SK-N-SH (cell line): ENCODE results near the gene CPLX3. TPM values are rescaled to one million over a fixed set of nuclear protein-coding genes. Genes with fewer than 3 reads are reported as not detected.
A peak's percentile ranks its signal among the peaks of the same experiment; 100 is the strongest.

Experiments used
- CTCF ChIA-PET: fragments of 300-600, 350-600 bp; formaldehyde crosslinking; extraction: SDS; loops from one replicate; lab custom pipeline; 2021; lab: Yijun Ruan, JAX
- POLR2A ChIA-PET: fragments of 350-600 bp; sonication (Branson Sonifier 250); formaldehyde crosslinking; extraction: SDS; loops from one replicate; lab custom pipeline; 2020; ENCODE audit warnings: antibody characterized with exemption, inconsistent platforms; lab: Yijun Ruan, JAX
- DNase-seq: peaks from one replicate; pipeline ENCODE4 v3.0.0; 2012
- H2AFZ ChIP-seq: fragments of 200-600 bp; sonication (generic); 2 replicates; pipeline ENCODE4 v1.8.1; 2016; ENCODE audit warnings: antibody characterized with exemption, mild to moderate bottlenecking, low read depth
- H3F3A ChIP-seq: fragments of 200-600 bp; sonication (generic); replicated peaks from 2 replicates; pipeline ENCODE3; 2016; ENCODE audit warnings: antibody characterized with exemption, mild to moderate bottlenecking; ENCODE audit not compliant: insufficient read depth
- H3K27ac ChIP-seq, 2 experiments: fragments of 200-500 bp in 1 of 2; fragments of 200-600 bp in 1 of 2; sonication (Bioruptor generic) in 1 of 2; sonication (generic), shearing (Covaris generic) in 1 of 2; 2 replicates each; pipeline versions ENCODE4 v1.5.1 to v1.6.1; 2014 to 2016; ENCODE audit warnings: low read depth in 2 of 2, inconsistent platforms in 1 of 2, low read length in 1 of 2, mild to moderate bottlenecking in 1 of 2, mixed read lengths in 1 of 2
- H3K27me3 ChIP-seq: fragments of 200-600 bp; sonication (generic), shearing (Covaris generic); 2 replicates; pipeline ENCODE4 v1.6.1; 2016; ENCODE audit warnings: mixed run types; ENCODE audit not compliant: insufficient read depth
- H3K36me3 ChIP-seq, 2 experiments: fragments of 200-500 bp in 1 of 2; fragments of 200-600 bp in 1 of 2; sonication (Bioruptor generic) in 1 of 2; sonication (generic) in 1 of 2; replicated peaks in 1 of 2; 2 replicates each; pipeline versions ENCODE3 to v1.5.1; 2014 to 2016; ENCODE audit warnings: low read length in 1 of 2, mild to moderate bottlenecking in 1 of 2; ENCODE audit not compliant: insufficient read depth in 2 of 2, control insufficient read depth in 1 of 2
- H3K4me1 ChIP-seq, 2 experiments: fragments of 200-500 bp in 1 of 2; fragments of 200-600 bp in 1 of 2; sonication (Bioruptor generic) in 1 of 2; sonication (generic), shearing (Covaris generic) in 1 of 2; 2 replicates each; pipeline versions ENCODE4 v1.5.1 to v1.6.1; 2014 to 2016; ENCODE audit warnings: low read depth in 1 of 2, low read length in 1 of 2, mixed run types in 1 of 2; ENCODE audit not compliant: insufficient read depth in 2 of 2, control insufficient read depth in 1 of 2
- H3K4me2 ChIP-seq: fragments of 200-600 bp; sonication (generic), shearing (Covaris generic); 2 replicates; pipeline ENCODE4 v1.6.1; 2017; ENCODE audit warnings: mixed run types
- H3K4me3 ChIP-seq, 2 experiments: fragments of 200-500 bp in 1 of 2; fragments of 200-600 bp in 1 of 2; sonication (Bioruptor generic) in 1 of 2; sonication (generic), shearing (Covaris generic) in 1 of 2; 2 replicates each; pipeline versions ENCODE4 v1.5.1 to v1.8.1; 2014 to 2016; ENCODE audit warnings: low read depth in 2 of 2, inconsistent platforms in 1 of 2, low read length in 1 of 2, mild to moderate bottlenecking in 1 of 2, mixed read lengths in 1 of 2, moderate library complexity in 1 of 2
- H3K79me2 ChIP-seq: fragments of 200-600 bp; sonication (generic); 2 replicates; pipeline ENCODE4 v1.8.1; 2017; ENCODE audit warnings: mild to moderate bottlenecking; ENCODE audit not compliant: insufficient read depth
- H3K9ac ChIP-seq: fragments of 200-600 bp; sonication (generic); 2 replicates; pipeline ENCODE4 v1.6.1; 2017; ENCODE audit warnings: mixed run types
- H3K9me2 ChIP-seq: fragments of 200-600 bp; sonication (generic); 2 replicates; pipeline ENCODE4 v1.6.1; 2017; ENCODE audit warnings: mixed run types
- H3K9me3 ChIP-seq: fragments of 200-600 bp; sonication (generic); 2 replicates; pipeline ENCODE4 v1.6.1; 2017; ENCODE audit warnings: mixed run types, mild to moderate bottlenecking, moderate library complexity
- H4K20me1 ChIP-seq: fragments of 200-600 bp; sonication (generic); 2 replicates; pipeline ENCODE4 v1.6.1; 2017; ENCODE audit warnings: mild to moderate bottlenecking, mixed run types; ENCODE audit not compliant: insufficient read depth
- CHD2 ChIP-seq: fragments of 150-350 bp; IDR thresholded peaks from 2 replicates; pipeline ENCODE4 v1.6.1; 2018; ENCODE audit warnings: low read length; ENCODE audit not compliant: partially characterized antibody
- FOSL2 ChIP-seq: IDR thresholded peaks from 2 replicates; pipeline ENCODE4 v1.4.0; 2012; ENCODE audit warnings: low read depth, mild to moderate bottlenecking, moderate library complexity, borderline replicate concordance
- IRF3 ChIP-seq: fragments of 150-350 bp; IDR thresholded peaks from 2 replicates; pipeline ENCODE4 v1.6.1; 2016; ENCODE audit warnings: mild to moderate bottlenecking, low read depth, low read length
- MAX ChIP-seq: IDR thresholded peaks from 2 replicates; pipeline ENCODE4 v1.4.0; 2012; ENCODE audit warnings: low read depth
- MXI1 ChIP-seq: IDR thresholded peaks from 2 replicates; pipeline ENCODE4 v1.6.1; 2012; ENCODE audit warnings: mild to moderate bottlenecking, low read depth, low read length, improper control_type of control experiment
- RAD21 ChIP-seq: IDR thresholded peaks from 2 replicates; pipeline ENCODE4 v1.6.1; 2012; ENCODE audit warnings: mild to moderate bottlenecking, low read length
- RXRA ChIP-seq: IDR thresholded peaks from 2 replicates; pipeline ENCODE4 v1.4.0; 2012; ENCODE audit warnings: low read depth, mild to moderate bottlenecking, borderline replicate concordance
- TEAD4 ChIP-seq: IDR thresholded peaks from 2 replicates; pipeline ENCODE4 v1.4.0; 2012; ENCODE audit warnings: mild to moderate bottlenecking, borderline replicate concordance; ENCODE audit not compliant: insufficient read depth
- USF2 ChIP-seq: fragments of 150-350 bp; IDR thresholded peaks from 2 replicates; pipeline ENCODE4 v1.6.1; 2017; ENCODE audit warnings: antibody characterized with exemption, low read length, low read depth, borderline replicate concordance
- WGBS: methylation state at CpG from one replicate; pipeline ENCODE4 v1.1.6; 2017; ENCODE audit warnings: low lambda C conversion rate; 5-methylcytosine and 5-hydroxymethylcytosine counted together
- polyA plus RNA-seq, 3 experiments: library from polyadenylated mRNA; depleted of rRNA; stranded (reverse); fragments of >200 nt; gene quantifications; 2 replicates each; pipeline ENCODE4 v1.2.3, GENCODE V29; 2012

The CPLX3 gene
- polyA plus RNA-seq, 1 of the 3 experiments (the other 2 are of a cell fraction): not detected

- no peak for TF ChIP-seq RAD21
- TF ChIP-seq MXI1: peak; percentile 73
- Histone ChIP-seq H3K9me2 (no peaks in the 10 kb centered on the region), H3K4me2 (0 out of 2 replicates have a peak overlapping the region, but pooled peaks have one; percentile 16), H3K9me3 (no peaks in the 10 kb centered on the region), H4K20me1 (peaks cover 42% of the 10 kb centered on the region), H3K27me3 (no peaks in the 10 kb centered on the region), H3F3A (no peaks in the 10 kb centered on the region), H3K27ac (no peak overlapping the region; a peak in 1 of 4 replicates), H2AFZ (no peak overlapping the region), H3K4me1 (peaks cover 17 to 20% of the 10 kb centered on the region in 2 experiments; a peak in 2 of 4 replicates), H3K4me3 (no peak overlapping the region), H3K9ac (no peak overlapping the region), H3K79me2 (peaks cover 78% of the 10 kb centered on the region), H3K36me3 (peaks cover 8 to 10% of the 10 kb centered on the region in 2 experiments)
- 67% methylated on average over 6 of the region's 6 CpGs for WGBS
- ChIA-PET CTCF (interaction anchor here (0.8 to 2.6 kb wide), 8 partner anchors 11 to 101 kb away, joined by 3 to 16 read pairs (median 6); partner anchors contain the start of genes CSK and ULK3), POLR2A (interaction anchor here (0.9 to 1.4 kb wide), 4 partner anchors 10 to 26 kb away, joined by 3 to 4 read pairs (median 4); partner anchors contain the start of gene MPI)
- peak; percentile 60 for DNase-seq
Measured at GRCh38 chr15:74869726-74870407, 43.4 kb downstream of the CPLX3 start.

GRCh38 chr15:74870436-74871215 is 44.2 kb downstream of the CPLX3 start:
- H3K9me2 ChIP-seq: no peaks in the 10 kb centered on the region
- H3K36me3 ChIP-seq: peaks cover 8 to 10% of the 10 kb centered on the region in 2 experiments
- no peak overlapping the region for H2AFZ ChIP-seq
- POLR2A ChIA-PET: interaction anchor here (0.9 to 1.4 kb wide), 4 partner anchors 11 to 27 kb away, joined by 3 to 4 read pairs (median 4); partner anchors contain the start of gene MPI
- no peak for DNase-seq
- TF ChIP-seq MXI1: no peak
- TF ChIP-seq IRF3: no peak
- TF ChIP-seq TEAD4: no peak
- TF ChIP-seq USF2: no peak
- TF ChIP-seq RXRA: no peak
- TF ChIP-seq MAX: no peak
- no peak for TF ChIP-seq CHD2
- TF ChIP-seq FOSL2: no peak
- peaks cover 17 to 20% of the 10 kb centered on the region in 2 experiments; a peak in 2 of 4 replicates for H3K4me1 ChIP-seq
- CTCF ChIA-PET: interaction anchor here (0.8 to 2.6 kb wide), 8 partner anchors 12 to 102 kb away, joined by 3 to 16 read pairs (median 6); partner anchors contain the start of genes CSK and ULK3
- WGBS: 89% methylated on average over 6 of the region's 6 CpGs
- H3K79me2 ChIP-seq: peaks cover 71% of the 10 kb centered on the region
- no peaks in the 10 kb centered on the region for H3F3A ChIP-seq
- no peak overlapping the region for H3K27ac ChIP-seq
- no peaks in the 10 kb centered on the region for H3K9me3 ChIP-seq
- no peaks in the 10 kb centered on the region for H3K27me3 ChIP-seq
- H3K4me2 ChIP-seq: 0 out of 2 replicates have a peak overlapping the region, but pooled peaks have one; percentile 16
- peaks cover 37% of the 10 kb centered on the region for H4K20me1 ChIP-seq
- no peak overlapping the region for H3K9ac ChIP-seq
- no peak overlapping the region for H3K4me3 ChIP-seq
